ENCODE results near the gene MT2A.
"Not testable (repeated sequence)": the region's sequence is repeated elsewhere in the genome, so short reads cannot be mapped to it uniquely, and the experiment has no call there.

The MT2A gene

GRCh38 chr16:56609463-56609921 lies 1.1 kb downstream of the MT2A start:
- peaks cover 64% of the 10 kb centered on the region for H3K4me1 Mint-ChIP-seq
- H3K27ac Mint-ChIP-seq = peak overlapping the region; percentile 60
- DNase-seq (ENCODE audit: low spot score in 2 of 2) (peak in 1 of 2 donors; percentile 77), ATAC-seq (peak; percentile 36)
- no peaks in the 10 kb centered on the region for H3K9me3 Mint-ChIP-seq
- H3K36me3 Mint-ChIP-seq = no peaks in the 10 kb centered on the region
- H3K4me3 Mint-ChIP-seq = peak overlapping the region; percentile 86

DNA sequence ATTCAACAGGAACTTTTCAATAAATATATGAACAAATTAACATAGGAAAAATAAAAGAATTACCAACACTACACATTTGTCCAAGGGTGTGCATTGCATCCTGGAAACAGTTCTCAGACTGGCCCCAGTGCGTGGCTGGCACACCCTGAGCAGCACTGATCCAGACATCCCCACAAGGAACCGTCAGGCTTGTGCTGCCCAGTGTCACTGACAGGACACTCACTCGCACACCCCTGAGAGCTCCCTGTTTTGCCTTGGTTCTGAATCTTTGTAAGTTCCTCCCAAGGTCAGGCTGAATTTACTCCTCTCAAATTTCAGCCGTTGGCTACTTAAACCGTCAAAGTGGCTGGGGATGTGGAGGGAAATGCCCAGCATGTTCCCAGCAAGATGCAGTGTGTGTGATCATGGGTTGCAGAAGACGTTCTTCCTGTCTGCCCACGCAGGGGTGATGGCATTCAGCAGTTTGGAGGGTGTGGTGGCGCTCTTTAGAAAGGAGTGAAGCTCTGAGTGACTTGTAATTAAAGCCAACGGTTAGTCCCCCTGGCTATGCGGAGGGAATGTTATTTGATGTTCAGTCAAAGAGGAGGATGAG lies 1.7 kb downstream of the MT2A start:
- Mint-ChIP-seq H3K27ac (peak overlapping the region; percentile 60), H3K4me1 (peaks cover 70% of the 10 kb centered on the region), H3K9me3 (no peaks in the 10 kb centered on the region), H3K4me3 (peak overlapping the region; percentile 86), H3K36me3 (no peaks in the 10 kb centered on the region)
- DNase-seq (ENCODE audit: low spot score in 2 of 2) (peak; percentile 49 to 87), ATAC-seq (peak; percentile 61)

GRCh38 chr16:56610609-56611111 lies 2.3 kb downstream of the MT2A start:
- Mint-ChIP-seq H3K4me1 (peaks cover 73% of the 10 kb centered on the region), H3K27ac (peak overlapping the region; percentile 70), H3K4me3 (peak overlapping the region; percentile 86), H3K9me3 (no peaks in the 10 kb centered on the region), H3K36me3 (no peaks in the 10 kb centered on the region)
- no peak for DNase-seq (ENCODE audit: low spot score in 2 of 2)
- no peak for ATAC-seq

- Mint-ChIP-seq H3K4me3 (peak overlapping the region; percentile 52), H3K4me1 (peaks cover 71% of the 10 kb centered on the region), H3K27ac (peak overlapping the region; percentile 70), H3K36me3 (no peaks in the 10 kb centered on the region), H3K9me3 (no peaks in the 10 kb centered on the region)
- DNase-seq (ENCODE audit: low spot score in 2 of 2) (no peak), ATAC-seq (no peak)
Measured at GRCh38 chr16:56611281-56611833, 3.0 kb downstream of the MT2A start.

- Mint-ChIP-seq H3K4me1 (peaks cover 65% of the 10 kb centered on the region), H3K9me3 (no peaks in the 10 kb centered on the region), H3K4me3 (no peak overlapping the region), H3K36me3 (no peaks in the 10 kb centered on the region), H3K27ac (peak overlapping the region; percentile 26)
- ATAC-seq (no peak), DNase-seq (ENCODE audit: low spot score in 2 of 2) (no peak)
Measured at GRCh38 chr16:56613706-56614105, 5.3 kb downstream of the MT2A start.

DNA sequence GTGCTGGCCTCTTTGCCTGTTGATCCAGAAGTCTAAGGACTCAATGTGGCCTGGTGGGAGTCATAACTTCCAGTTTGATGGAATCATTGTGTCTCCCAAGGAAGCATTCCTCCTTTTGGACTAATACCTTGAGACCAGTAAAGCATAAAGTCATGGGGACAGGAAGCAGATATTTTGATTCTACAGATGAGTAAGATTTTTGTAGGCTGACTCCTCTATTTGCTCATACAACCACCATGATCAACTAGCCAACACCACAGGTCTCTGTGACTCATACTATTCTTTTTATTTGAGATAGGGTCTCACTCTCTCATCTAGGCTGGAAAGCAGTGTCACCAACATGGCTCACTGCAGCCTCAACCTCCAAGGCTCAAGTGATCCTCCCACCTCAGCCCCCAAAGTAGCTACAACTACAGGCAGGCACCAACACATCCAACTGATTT lies 6.2 kb downstream of the MT2A start:
- Mint-ChIP-seq H3K4me3 (peak overlapping the region; percentile 14), H3K9me3 (no peaks in the 10 kb centered on the region), H3K27ac (peak overlapping the region; percentile 26), H3K4me1 (peaks cover 56% of the 10 kb centered on the region), H3K36me3 (no peaks in the 10 kb centered on the region)
- DNase-seq (ENCODE audit: low spot score in 2 of 2) = no peak
- peak; percentile 92 for ATAC-seq

DNA sequence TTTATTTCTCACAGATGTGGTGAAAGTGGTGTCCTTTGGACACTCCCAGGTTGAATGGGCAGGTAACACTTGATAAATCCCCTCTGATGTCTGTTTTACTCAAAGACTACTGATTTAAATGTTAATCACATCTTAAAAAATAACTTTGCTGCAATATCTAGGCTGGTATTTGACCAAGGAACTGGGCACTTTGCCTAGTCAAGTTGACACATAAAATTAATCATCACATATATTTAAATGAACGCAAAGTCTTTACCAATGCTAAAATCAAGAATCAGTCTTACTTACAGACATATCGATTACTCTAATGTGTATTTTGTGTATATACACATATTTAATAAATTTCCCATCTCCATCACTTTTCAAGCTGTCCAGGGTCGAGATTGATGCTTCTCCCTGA lies 7.0 kb downstream of the MT2A start:
- DNase-seq (ENCODE audit: low spot score in 2 of 2) (no peak), ATAC-seq (no peak)
- no peak overlapping the region for H3K4me3 Mint-ChIP-seq
- no peak overlapping the region for H3K27ac Mint-ChIP-seq
- no peaks in the 10 kb centered on the region for H3K36me3 Mint-ChIP-seq
- H3K9me3 Mint-ChIP-seq = no peaks in the 10 kb centered on the region
- H3K4me1 Mint-ChIP-seq = peaks cover 49% of the 10 kb centered on the region

GRCh38 chr16:56616608-56617211 lies 8.3 kb downstream of the MT2A start:
- ATAC-seq = no peak
- no peak for DNase-seq (ENCODE audit: low spot score in 2 of 2)
- Mint-ChIP-seq H3K4me3 (peak overlapping the region; percentile 42), H3K9me3 (no peaks in the 10 kb centered on the region), H3K27ac (no peak overlapping the region), H3K4me1 (peaks cover 36% of the 10 kb centered on the region), H3K36me3 (no peaks in the 10 kb centered on the region)

GRCh38 chr16:56617212-56618085 lies 9.1 kb downstream of the MT2A start:
- DNase-seq (ENCODE audit: low spot score in 2 of 2) = no peak
- peak; percentile 62 for ATAC-seq
- peaks cover 33% of the 10 kb centered on the region for H3K4me1 Mint-ChIP-seq
- peak overlapping the region; percentile 42 for H3K4me3 Mint-ChIP-seq
- no peak overlapping the region for H3K27ac Mint-ChIP-seq
- H3K9me3 Mint-ChIP-seq = no peaks in the 10 kb centered on the region
- H3K36me3 Mint-ChIP-seq = no peaks in the 10 kb centered on the region

GRCh38 chr16:56618138-56618537 lies 9.8 kb downstream of the MT2A start:
- Mint-ChIP-seq H3K4me1 (peaks cover 30% of the 10 kb centered on the region), H3K36me3 (no peaks in the 10 kb centered on the region), H3K4me3 (no peak overlapping the region), H3K9me3 (no peaks in the 10 kb centered on the region), H3K27ac (no peak overlapping the region)
- ATAC-seq (no peak), DNase-seq (ENCODE audit: low spot score in 2 of 2) (no peak)

DNA sequence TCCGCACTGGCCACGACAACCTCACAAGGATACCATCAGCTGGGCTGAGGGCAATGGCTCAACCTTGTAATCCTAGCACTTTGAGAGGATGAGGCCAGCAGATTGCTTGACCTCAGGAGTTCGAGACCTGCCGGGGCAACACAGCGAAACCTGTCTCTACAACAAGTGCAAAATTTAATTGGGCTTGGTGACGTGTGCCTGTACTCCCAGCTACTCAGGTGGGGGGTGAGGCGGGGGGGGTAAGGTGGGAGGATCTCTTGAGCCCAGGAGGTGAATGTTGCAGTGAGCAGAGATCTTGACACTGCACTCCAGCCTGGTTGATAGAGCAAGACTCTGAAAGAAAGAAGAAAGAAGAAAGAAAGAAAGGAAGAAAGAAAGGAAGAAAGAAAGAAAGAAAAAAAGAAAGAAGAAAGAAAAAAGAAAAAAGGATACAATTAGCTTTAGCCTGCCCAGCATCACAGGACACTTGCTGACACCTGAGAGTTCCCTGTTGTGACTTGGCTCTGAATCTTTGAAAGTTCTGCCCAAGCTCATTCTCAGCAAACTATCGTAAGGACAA lies 12.0 kb downstream of the MT2A start:
- no peak for DNase-seq (ENCODE audit: low spot score in 2 of 2)
- Mint-ChIP-seq H3K4me3 (no peak overlapping the region), H3K4me1 (peaks cover 19% of the 10 kb centered on the region), H3K36me3 (no peaks in the 10 kb centered on the region), H3K27ac (no peak overlapping the region), H3K9me3 (no peaks in the 10 kb centered on the region)
- ATAC-seq = no peak

DNA sequence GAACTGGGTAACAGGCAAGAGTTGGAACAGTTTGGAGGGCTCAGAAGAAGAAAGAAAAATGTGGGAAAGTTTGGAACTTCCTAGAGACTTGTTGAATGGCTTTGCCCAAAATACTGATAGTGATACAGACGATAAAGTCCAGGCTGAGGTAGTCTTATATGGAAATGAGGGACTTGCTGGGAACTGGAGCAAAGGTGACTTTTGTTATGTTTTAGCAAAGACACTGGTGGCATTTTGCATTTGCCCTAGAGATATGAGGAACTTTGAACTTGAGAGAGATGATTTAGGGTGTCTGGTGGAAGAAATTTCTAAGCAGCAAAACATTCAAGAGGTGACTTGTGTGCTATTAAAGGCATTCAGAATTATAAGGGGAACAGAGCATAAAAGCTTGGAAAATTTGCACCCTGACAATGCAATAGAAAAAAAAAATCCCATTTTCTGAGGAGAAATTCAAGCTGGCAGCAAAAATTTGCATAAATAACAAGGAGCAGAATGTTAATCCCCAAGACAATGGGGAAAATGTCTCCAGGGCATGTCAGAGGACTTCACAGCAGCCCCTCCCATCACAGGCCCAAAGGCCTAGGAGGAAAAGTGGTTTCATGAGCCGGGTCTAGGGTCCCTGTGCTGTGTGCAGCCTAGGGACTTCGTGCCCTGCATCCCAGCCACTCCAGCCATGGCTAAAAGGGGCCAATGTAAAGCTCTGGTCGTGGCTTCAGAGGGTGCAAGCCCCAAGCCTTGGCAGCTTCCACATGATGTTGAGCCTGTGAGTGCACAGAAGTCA lies 13.5 kb downstream of the MT2A start:
- not testable (repeated sequence) for H3K9me3 Mint-ChIP-seq, ATAC-seq

GRCh38 chr16:56623184-56623583 lies 14.8 kb downstream of the MT2A start:
- not testable (repeated sequence) for H3K9me3 Mint-ChIP-seq; H3K4me3 Mint-ChIP-seq; H3K36me3 Mint-ChIP-seq; DNase-seq (ENCODE audit: low spot score in 2 of 2); ATAC-seq; H3K27ac Mint-ChIP-seq
- H3K4me1 Mint-ChIP-seq = peaks cover 15% of the 10 kb centered on the region

More for the DNA sequence above, 13.5 kb downstream of the MT2A start:
- H3K36me3 Mint-ChIP-seq; H3K4me3 Mint-ChIP-seq; H3K27ac Mint-ChIP-seq; DNase-seq (ENCODE audit: low spot score in 2 of 2): not testable (repeated sequence)
- peaks cover 22% of the 10 kb centered on the region for H3K4me1 Mint-ChIP-seq

DNA sequence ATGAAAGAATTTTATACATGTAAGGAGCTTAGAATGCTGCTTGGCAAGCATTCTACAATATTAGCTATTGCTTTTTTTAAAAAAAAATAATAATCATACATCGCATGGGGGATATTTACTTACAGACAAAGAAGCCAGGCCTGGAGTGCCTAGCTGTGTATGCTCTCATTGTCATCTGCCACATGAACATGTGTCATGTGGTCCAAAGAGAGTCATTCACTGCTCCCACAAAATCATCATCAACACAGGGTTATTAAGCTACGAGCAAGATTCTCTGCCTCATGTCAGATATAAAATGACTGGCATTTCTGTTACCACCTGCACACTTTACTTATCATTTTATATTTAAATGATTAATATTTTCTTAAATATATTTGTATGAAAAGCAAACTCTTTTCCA lies 15.3 kb downstream of the MT2A start:
- DNase-seq (ENCODE audit: low spot score in 2 of 2) (no peak), ATAC-seq (no peak)
- Mint-ChIP-seq H3K27ac (no peak overlapping the region), H3K9me3 (no peaks in the 10 kb centered on the region), H3K4me1 (peaks cover 15% of the 10 kb centered on the region), H3K4me3 (no peak overlapping the region), H3K36me3 (no peaks in the 10 kb centered on the region)
